WTC11 (cell line): ENCODE data around the gene PLD2. TPM values are rescaled to one million over a fixed set of nuclear protein-coding genes. Genes with fewer than 3 reads are reported as not detected.
A peak's percentile ranks its signal among the peaks of the same experiment; 100 is the strongest.

ENCODE experiments used
- ATAC-seq: fragments of 200-7000 bp; cut with Tn5 transposase; 2 replicates; pipeline ENCODE4 v1.10.0; 2021; ENCODE audit warnings: mild to moderate bottlenecking, moderate library complexity
- CTCF ChIA-PET: fragments of 300-600 bp; sonication (Branson Sonifier 250); formaldehyde crosslinking; loops from one replicate; lab custom pipeline; 2021; ENCODE audit warnings: antibody characterized with exemption; lab: Charles Lee
- POLR2A ChIA-PET: fragments of 350-600 bp; sonication (Branson Sonifier 250); formaldehyde crosslinking; loops from one replicate; lab custom pipeline; 2021; ENCODE audit warnings: antibody characterized with exemption; lab: Charles Lee
- DNase-seq: peaks from one replicate; pipeline ENCODE4 v3.0.0; 2021; ENCODE audit warnings: low spot score
- H3K27ac Mint-ChIP-seq: 2 replicates; pipeline ENCODE4 v1.8.0; 2021; ENCODE audit warnings: mixed read lengths
- H3K27me3 Mint-ChIP-seq: 2 replicates; pipeline ENCODE4 v1.8.0; 2021; ENCODE audit warnings: low read depth, mild to moderate bottlenecking, moderate library complexity, mixed read lengths
- H3K36me3 Mint-ChIP-seq: 2 replicates; pipeline ENCODE4 v1.8.0; 2021; ENCODE audit warnings: mixed read lengths
- H3K4me1 Mint-ChIP-seq: 2 replicates; pipeline ENCODE4 v1.8.0; 2022; ENCODE audit warnings: mixed read lengths
- H3K4me3 Mint-ChIP-seq: 2 replicates; pipeline ENCODE4 v1.8.0; 2021; ENCODE audit warnings: mild to moderate bottlenecking, moderate library complexity, mixed read lengths
- H3K9me3 Mint-ChIP-seq: 2 replicates; pipeline ENCODE4 v1.8.0; 2021; ENCODE audit warnings: mixed read lengths
- ATF1 ChIP-seq: sonication (generic); formaldehyde crosslinking; IDR thresholded peaks from 2 replicates; pipeline ENCODE4 v1.8.1; 2023; ENCODE audit warnings: mild to moderate bottlenecking, moderate library complexity, missing genetic modification reagents
- ATF2 ChIP-seq: sonication (generic); formaldehyde crosslinking; IDR thresholded peaks from 2 replicates; pipeline ENCODE4 v1.8.1; 2022; ENCODE audit warnings: low read depth, missing genetic modification reagents, borderline replicate concordance
- CBFB ChIP-seq: sonication (generic); formaldehyde crosslinking; IDR thresholded peaks from 2 replicates; pipeline ENCODE4 v1.8.1; 2022; ENCODE audit warnings: mild to moderate bottlenecking, low read depth, missing genetic modification reagents
- CDX4 ChIP-seq: fragments of 250-450 bp; sonication (Bioruptor Pico); IDR thresholded peaks from 2 replicates; pipeline ENCODE4 v1.9.0; 2021; ENCODE audit warnings: moderate library complexity, mild to moderate bottlenecking, inconsistent platforms, borderline replicate concordance
- CTCF ChIP-seq: fragments of 200-600 bp; IDR thresholded peaks from 2 replicates; pipeline ENCODE4 v1.8.0; 2022; ENCODE audit warnings: antibody characterized with exemption
- E2F5 ChIP-seq: sonication (generic); formaldehyde crosslinking; IDR thresholded peaks from 2 replicates; pipeline ENCODE4 v1.8.1; 2022; ENCODE audit warnings: mild to moderate bottlenecking, moderate library complexity, missing genetic modification reagents
- FOXP1 ChIP-seq: sonication (generic); formaldehyde crosslinking; IDR thresholded peaks from 2 replicates; pipeline ENCODE4 v1.8.0; 2022; ENCODE audit warnings: missing genetic modification reagents, mild to moderate bottlenecking, moderate library complexity, borderline replicate concordance
- FOXP4 ChIP-seq: sonication (generic); formaldehyde crosslinking; IDR thresholded peaks from 2 replicates; pipeline ENCODE4 v1.8.0; 2022; ENCODE audit warnings: mild to moderate bottlenecking, missing genetic modification reagents
- GABPB1 ChIP-seq: sonication (generic); formaldehyde crosslinking; IDR thresholded peaks from 2 replicates; pipeline ENCODE4 v1.8.1; 2023; ENCODE audit warnings: mild to moderate bottlenecking, missing genetic modification reagents
- GTF2I ChIP-seq: fragments of 250-450 bp; sonication (Bioruptor Pico); conservative IDR thresholded peaks from 2 replicates; pipeline ENCODE4 v1.4.0; 2021; ENCODE audit warnings: mild to moderate bottlenecking
- HMGXB4 ChIP-seq: sonication (generic); formaldehyde crosslinking; IDR thresholded peaks from 2 replicates; pipeline ENCODE4 v1.8.1; 2023; ENCODE audit warnings: mild to moderate bottlenecking, moderate library complexity, missing genetic modification reagents
- IRF2 ChIP-seq: sonication (generic); formaldehyde crosslinking; IDR thresholded peaks from 2 replicates; pipeline ENCODE4 v1.8.0; 2022; ENCODE audit warnings: low read depth, missing genetic modification reagents, borderline replicate concordance
- JUN ChIP-seq: sonication (generic); formaldehyde crosslinking; IDR thresholded peaks from 2 replicates; pipeline ENCODE4 v1.8.0; 2023; ENCODE audit warnings: mild to moderate bottlenecking, missing genetic modification reagents
- NR2C2 ChIP-seq: sonication (generic); formaldehyde crosslinking; IDR thresholded peaks from 2 replicates; pipeline ENCODE4 v1.8.0; 2022; ENCODE audit warnings: mild to moderate bottlenecking, missing genetic modification reagents
- OVOL2 ChIP-seq: fragments of 250-450 bp; sonication (Bioruptor Pico); IDR thresholded peaks from 2 replicates; pipeline ENCODE4 v1.9.0; 2021; ENCODE audit warnings: mild to moderate bottlenecking, borderline replicate concordance
- RELA ChIP-seq: sonication (generic); formaldehyde crosslinking; IDR thresholded peaks from 2 replicates; pipeline ENCODE4 v1.8.1; 2022; ENCODE audit warnings: missing genetic modification reagents, mild to moderate bottlenecking, borderline replicate concordance
- SMAD3 ChIP-seq: sonication (generic); formaldehyde crosslinking; IDR thresholded peaks from 2 replicates; pipeline ENCODE4 v1.8.0; 2022; ENCODE audit warnings: missing genetic modification reagents, mild to moderate bottlenecking, borderline replicate concordance
- SOX15 ChIP-seq: fragments of 250-450 bp; sonication (Bioruptor Pico); IDR thresholded peaks from 2 replicates; pipeline ENCODE4 v1.9.0; 2021; ENCODE audit warnings: mild to moderate bottlenecking
- SP1 ChIP-seq: sonication (generic); formaldehyde crosslinking; conservative IDR thresholded peaks from 2 replicates; pipeline ENCODE4 v1.8.1; 2022; ENCODE audit warnings: missing genetic modification reagents
- TEAD4 ChIP-seq: sonication (generic); formaldehyde crosslinking; IDR thresholded peaks from 2 replicates; pipeline ENCODE4 v1.8.0; 2022; ENCODE audit warnings: mild to moderate bottlenecking, missing genetic modification reagents
- USF1 ChIP-seq: sonication (generic); formaldehyde crosslinking; IDR thresholded peaks from 2 replicates; pipeline ENCODE4 v1.8.0; 2022; ENCODE audit warnings: mild to moderate bottlenecking, missing genetic modification reagents
- USF2 ChIP-seq: sonication (generic); formaldehyde crosslinking; IDR thresholded peaks from 2 replicates; pipeline ENCODE4 v1.8.1; 2023; ENCODE audit warnings: mild to moderate bottlenecking, missing genetic modification reagents, moderate library complexity
- ZBTB43 ChIP-seq: sonication (generic); formaldehyde crosslinking; IDR thresholded peaks from 2 replicates; pipeline ENCODE4 v1.8.1; 2023; ENCODE audit warnings: mild to moderate bottlenecking, missing genetic modification reagents
- ZNF232 ChIP-seq: sonication (generic); formaldehyde crosslinking; IDR thresholded peaks from 2 replicates; pipeline ENCODE4 v1.8.0; 2022; ENCODE audit warnings: mild to moderate bottlenecking, missing genetic modification reagents
- ZNF317 ChIP-seq: sonication (generic); formaldehyde crosslinking; IDR thresholded peaks from 2 replicates; pipeline ENCODE4 v1.8.1; 2023; ENCODE audit warnings: low read depth, mild to moderate bottlenecking, moderate library complexity, missing genetic modification reagents, borderline replicate concordance
- total RNA-seq: library from RNA; stranded (reverse); gene quantifications from 3 replicates; pipeline ENCODE4 v1.2.3, GENCODE V29; 2021

Gene PLD2
- total RNA-seq, 1 experiment from 2014 or later, result 64.9 TPM

- Mint-ChIP-seq H3K36me3 (no peaks in the 10 kb centered on the region), H3K27ac (peak within 1 kb of the TSS; percentile 96), H3K4me3 (peak within 1 kb of the TSS; percentile 86), H3K4me1 (peaks cover 26% of the 10 kb centered on the region), H3K9me3 (no peaks in the 10 kb centered on the region), H3K27me3 (no peaks in the 10 kb centered on the region; the same call in 1 of the 2 replicates)
- ChIA-PET POLR2A (no interaction called here), CTCF (no interaction called here)
- peak; percentile 88 for ATAC-seq
- peak; percentile 79 for DNase-seq
- TF ChIP-seq FOXP1 (CRISPR knock-in tag) (0 out of 2 replicates have a peak, but pooled peaks have one; percentile 52), E2F5 (CRISPR knock-in tag) (peak; percentile 64; the same call in 1 of the 2 replicates), JUN (CRISPR knock-in tag) (no peak), SP1 (CRISPR knock-in tag) (peak; percentile 4; the same call in 1 of the 2 replicates), USF1 (CRISPR knock-in tag) (peak; percentile 53; the same call in 1 of the 2 replicates), ZNF317 (no peak), IRF2 (CRISPR knock-in tag) (no peak), GABPB1 (CRISPR knock-in tag) (no peak), NR2C2 (CRISPR knock-in tag) (0 out of 2 replicates have a peak, but pooled peaks have one; percentile 30), ZNF232 (CRISPR knock-in tag) (0 out of 2 replicates have a peak, but pooled peaks have one; percentile 66), OVOL2 (CRISPR knock-in tag) (no peak), GTF2I (no peak), SOX15 (CRISPR knock-in tag) (no peak), SMAD3 (CRISPR knock-in tag) (peak; percentile 65; the same call in 1 of the 2 replicates), TEAD4 (CRISPR knock-in tag) (no peak), CBFB (CRISPR knock-in tag) (no peak), CDX4 (CRISPR knock-in tag) (no peak), USF2 (CRISPR knock-in tag) (peak; percentile 50; the same call in 1 of the 2 replicates), HMGXB4 (peak; percentile 59; the same call in 1 of the 2 replicates), ATF2 (no peak), RELA (CRISPR knock-in tag) (no peak), ZBTB43 (peak; percentile 51; the same call in 1 of the 2 replicates), CTCF (no peak), FOXP4 (CRISPR knock-in tag) (peak; percentile 10; the same call in 1 of the 2 replicates), ATF1 (no peak)
These were observed 26.4 kb downstream of the PLD2 start, which contains the start of gene MINK1 for GRCh38 chr17:4833178-4833940. Gene MINK1, plus strand, starts transcription at chr17:4833340. Its CDS starts 244 bp downstream, at chr17:4833584.
